ENCODE data around the gene KDM4B.

The KDM4B gene

DNA sequence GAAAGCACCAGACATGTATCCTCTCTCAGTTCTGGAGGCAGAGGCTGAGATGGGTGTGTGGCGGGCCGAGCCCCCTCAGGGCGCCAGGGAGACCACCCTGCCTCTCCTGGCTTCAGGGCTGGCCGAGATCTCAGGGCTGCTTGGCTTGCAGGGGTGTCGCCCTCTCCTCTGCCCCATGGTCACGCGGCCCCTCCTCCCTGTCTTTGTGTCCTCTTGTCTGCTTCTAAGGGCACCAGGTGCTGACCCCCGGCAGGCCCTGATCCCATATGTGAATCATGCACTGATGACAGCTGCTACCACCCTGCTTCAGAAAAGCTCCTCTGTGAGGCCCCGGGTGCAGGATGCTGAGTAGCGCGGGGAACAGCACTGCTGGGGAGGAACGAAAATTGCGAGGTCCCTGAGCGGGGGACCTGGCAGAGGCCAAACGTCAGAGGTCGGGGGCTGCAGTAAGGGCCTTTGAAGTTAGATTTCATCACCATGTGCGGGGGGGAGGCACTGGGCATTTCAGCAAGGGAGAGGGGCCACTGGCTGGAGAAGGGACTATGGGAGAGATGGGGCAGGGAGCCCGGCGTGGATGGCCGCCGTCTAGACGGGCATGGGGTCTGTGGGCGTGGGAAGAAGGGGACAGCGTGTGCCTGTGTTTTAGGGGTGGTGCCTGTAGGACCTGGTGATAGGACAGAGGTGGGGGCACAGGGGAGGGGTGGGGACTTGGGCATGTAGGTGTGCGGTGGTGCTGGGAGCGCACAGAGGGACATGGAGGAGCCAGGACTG lies 125.2 kb downstream of the KDM4B start:
- DNase-seq = no peak

DNA sequence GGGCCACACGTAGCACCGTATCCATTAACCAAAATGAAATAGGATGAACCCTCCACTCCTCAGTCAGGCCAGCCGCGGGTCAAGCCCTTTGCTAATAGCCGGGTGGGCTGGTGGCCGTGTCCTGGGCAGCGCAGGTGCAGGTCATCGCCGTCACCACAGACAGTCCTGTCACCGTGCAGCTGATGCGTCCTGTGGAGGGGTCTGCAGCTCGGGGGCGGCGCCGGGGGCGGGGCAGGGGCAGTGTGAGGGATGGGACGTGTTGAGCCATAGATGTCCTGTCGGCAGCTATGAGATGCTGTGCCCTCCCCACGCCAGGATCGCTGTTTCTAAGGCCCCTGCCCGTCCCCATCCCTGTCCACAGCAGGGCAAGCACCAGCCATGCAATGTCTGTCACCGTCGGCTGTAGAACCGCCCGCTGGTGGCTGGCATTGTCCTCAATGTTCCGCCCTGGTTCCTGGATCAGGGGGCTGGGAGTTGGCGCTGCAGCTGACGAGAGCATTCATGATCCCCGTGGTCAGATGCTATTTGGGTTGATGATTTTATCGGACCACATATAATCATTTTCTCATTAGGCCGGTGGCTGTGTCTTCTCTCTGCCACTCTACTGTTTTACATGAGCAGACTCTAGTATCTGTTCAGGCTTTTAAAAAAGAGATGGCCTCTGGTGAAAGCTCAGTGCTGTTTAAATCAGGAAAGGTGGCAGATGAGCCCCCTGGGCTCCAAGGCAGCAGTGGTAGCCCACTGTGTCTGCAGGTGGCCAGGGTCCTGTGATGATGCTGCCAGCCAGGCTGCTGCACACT lies 126.1 kb downstream of the KDM4B start:
- DNase-seq = no peak

DNA sequence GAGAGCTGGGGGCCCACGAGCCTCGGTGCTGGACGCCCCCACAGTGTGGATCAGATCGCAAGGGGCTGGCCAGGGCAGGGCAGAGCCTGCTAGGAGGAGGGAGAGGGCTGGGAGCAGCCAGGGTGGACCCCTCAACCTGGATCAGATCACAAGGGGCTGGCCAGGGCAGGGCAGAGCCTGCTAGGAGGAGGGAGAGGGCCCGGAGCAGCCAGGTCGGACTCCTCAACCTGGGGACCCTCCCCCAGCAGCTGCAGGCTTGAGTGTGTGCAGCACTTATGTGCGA lies 126.6 kb downstream of the KDM4B start:
- DNase-seq = no peak

DNA sequence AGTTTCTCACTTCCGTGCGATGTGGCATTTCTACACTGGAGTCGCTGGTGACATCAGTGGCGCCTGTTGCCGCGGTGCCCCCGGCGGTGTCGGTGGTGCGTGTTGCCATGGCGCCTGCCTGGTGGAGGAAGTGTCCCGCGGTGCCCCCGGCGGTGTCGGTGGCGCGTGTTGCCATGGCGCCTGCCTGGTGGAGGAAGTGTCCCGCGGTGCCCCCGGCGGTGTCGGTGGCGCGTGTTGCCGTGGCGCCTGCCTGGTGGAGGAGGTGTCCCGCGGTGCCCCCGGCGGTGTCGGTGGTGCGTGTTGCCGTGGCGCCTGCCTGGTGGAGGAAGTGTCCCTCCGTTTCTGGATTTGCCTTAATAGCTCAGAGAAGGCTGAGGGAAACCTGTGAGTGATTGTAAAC lies 127.6 kb downstream of the KDM4B start:
- DNase-seq = no peak

DNA sequence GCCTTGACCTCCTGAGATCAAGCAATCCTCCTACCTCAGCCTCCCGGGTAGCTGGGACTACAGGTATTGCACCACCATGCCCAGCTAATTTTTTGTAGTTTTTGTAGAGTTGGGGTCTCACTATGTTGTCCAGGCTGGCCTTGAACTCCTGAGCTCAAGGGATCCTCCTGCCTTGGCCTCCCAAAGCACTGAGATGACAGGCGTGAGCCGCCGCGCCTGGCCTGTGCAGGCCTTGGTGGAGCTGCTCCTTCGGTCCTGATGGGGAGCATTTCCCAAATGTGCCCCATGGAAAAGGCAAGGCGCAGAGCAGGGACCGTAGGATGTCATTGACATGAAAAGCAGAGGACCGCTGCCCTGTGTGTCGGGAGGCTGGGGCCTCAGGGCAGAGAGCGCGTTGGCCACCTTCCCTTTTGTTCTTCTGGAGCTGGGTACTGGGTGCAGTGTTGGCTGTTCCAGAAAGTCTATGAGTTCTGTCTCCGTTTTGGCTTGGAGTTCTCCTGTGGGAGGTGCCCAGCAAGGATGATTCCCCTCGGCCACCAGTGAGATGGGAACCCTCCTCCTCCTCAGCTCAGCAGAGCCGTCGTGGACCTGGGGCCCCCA lies 128.5 kb downstream of the KDM4B start:
- no peak for DNase-seq

DNA sequence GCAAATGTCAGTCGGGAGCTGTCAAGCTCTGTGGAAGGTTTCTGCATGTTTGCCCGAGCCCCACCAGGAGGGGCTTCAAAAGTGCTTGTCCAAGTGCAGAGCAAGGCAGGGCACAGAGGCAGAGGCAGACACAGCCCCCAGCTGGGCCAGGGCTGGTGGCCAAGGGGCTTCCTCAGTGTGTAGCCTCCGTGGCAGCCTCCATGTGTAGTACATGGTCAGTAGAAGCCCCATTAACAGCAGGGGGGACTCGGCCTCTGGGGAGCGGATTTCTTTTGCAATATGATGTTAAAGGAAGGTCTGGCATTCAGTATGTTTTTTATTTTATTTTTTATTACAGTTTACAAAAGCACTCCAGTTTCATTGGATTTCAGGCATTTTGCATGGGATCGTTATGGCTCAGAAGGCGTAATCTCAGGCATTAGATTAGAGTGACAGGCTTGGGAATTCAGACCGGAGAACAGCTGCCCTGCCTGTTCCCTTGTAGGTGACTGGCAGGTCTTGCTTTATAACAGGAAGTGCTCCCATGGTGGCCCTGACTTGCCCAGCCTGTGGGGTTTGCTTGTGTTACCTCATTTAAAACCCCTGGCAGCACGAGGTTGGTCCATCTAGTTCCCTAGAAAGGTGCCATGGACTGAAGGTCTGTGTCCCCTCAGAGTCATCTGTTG lies 129.2 kb downstream of the KDM4B start:
- no peak for DNase-seq

DNA sequence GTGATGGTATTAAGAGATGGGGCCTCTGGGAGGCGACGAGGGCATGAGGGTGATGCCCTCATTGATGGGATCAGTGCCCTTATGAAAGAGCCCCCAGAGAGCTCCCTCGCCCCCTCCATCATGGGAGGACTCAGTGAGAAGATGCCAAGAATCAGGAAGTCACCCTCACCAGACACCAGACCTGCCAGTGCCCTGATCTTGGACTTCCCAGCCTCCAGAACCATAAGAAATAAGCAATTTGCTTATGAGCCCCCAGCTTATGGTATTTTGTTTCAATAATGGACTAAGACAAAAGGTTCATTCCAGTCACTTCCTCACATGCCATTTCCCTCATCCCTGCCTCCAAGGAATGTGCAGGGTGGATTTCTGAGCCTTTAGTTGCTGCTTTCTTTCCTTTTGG lies 129.7 kb downstream of the KDM4B start:
- no peak for DNase-seq

DNA sequence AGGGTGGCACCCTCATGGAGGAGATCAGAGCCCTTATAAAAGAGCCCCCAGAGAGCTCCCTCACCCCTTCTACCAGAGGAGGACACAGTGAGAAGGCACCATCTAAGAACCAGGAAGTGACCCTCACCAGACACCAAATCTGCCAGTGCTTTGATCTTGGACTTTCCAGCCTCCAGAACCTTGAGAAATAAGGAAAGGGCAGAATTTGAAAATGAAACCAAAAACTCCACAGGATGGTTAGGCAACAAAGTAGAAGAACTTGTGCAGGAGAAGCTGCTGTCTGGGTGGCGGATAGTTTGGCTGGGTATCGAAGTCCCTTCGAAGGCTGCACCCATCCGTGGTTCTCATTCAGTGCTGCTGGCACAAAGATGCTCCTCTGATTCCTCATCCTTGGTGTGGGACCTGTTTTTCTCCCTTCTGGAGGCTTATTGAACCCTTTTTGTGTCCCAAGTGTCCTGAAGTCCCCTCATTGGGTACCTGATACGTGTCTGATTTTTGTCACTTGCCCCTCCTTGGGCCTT lies 130.8 kb downstream of the KDM4B start:
- DNase-seq = no peak

DNA sequence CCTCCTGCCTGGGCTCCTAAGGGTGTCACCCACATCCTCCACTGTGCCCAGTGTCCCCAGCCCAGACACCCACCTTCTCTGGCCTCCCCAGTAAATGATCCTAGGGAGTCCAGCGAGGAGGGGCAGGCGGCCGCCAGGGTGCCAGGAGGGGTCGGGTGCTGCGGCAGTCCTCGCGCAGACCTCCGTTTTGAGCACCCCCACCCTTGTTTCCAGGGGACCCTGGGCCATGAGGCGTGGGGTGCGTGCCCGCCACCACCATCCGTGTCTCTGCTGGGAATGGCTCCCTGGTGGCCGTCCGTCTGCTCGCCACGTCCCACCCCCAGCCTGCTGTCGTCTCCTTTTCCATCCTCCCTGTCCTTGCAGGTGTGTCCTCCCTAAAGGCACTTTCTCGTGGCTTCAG lies 133.0 kb downstream of the KDM4B start:
- no peak for DNase-seq

DNA sequence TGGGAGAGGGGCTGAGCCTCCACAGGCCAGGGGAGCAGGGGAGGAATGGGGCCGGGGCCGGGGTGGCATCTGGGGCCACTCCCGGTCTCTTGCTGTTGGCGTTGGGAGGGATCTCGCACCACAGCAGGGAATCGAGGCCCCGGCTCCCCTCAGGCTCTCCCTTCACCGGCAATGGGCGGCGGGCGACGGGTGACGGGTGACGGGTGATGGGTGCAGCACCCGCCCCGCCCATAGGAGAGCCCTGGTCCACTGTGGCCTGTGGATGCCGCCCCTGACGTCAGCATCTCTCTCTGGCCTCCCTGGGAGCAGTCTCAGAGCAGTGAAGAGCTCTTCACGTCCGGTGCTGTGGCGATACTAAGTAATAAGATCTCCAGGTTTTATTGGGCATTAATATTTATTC lies 133.6 kb downstream of the KDM4B start:
- no peak for DNase-seq

DNA sequence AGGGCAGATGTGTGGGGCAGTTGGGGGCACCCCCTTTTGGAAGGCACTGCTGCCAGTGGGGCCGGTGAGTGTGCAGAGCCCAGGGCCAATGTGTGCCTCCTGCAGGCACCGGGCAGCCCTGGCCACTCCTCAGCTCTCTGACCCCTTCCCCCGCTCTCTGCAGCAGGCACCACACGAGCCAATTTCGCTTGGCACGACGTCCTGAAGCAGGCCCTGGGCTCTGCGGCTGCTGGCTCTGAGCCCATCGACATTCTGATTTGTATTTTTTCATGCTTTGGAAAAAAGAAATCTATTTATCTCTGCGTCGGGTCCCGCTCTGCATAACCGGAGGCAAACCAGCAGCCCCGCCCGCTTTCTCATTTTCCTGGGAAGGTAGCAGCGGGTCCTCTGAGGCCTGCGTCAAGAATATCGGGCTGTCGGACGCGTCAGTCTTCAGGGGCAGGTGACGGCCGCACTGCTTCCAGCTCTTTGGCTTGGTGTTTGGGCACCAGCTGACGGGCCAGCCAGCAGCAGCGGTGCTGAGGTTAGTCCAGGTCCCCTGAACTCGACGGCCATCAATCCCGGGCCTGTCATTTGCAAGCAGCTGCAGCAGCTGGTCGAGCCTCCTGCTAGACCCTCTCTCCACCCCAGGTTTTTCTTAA lies 134.3 kb downstream of the KDM4B start:
- DNase-seq = no peak

DNA sequence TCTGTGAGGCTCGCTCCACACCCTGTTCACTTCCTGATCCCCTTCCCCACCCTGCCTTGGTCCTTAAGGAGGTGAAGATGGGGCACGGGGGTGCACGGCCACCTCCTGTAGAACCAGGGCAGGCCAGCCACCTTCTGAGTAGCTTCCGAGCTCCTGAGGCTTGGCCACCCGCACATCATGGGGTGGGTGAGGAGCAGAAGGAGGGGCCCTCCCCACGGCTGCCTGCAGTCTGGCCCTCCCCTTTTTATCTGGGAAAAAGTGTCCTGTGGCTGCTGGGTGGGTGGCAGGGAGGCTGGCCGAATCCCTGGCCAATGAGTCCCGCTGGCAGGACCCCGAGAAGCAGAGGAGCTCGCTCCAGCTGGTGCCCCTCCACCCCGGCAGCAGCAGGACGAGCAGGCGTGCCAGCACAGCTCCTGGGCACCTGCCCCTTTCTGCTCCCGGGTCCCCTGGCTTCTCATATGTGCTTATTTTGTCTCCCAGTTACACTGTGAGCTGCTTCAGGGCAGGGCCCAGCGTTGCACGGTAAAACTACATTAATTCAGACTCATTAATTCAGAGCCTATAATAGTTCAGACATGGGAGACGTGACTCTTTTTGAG lies 135.0 kb downstream of the KDM4B start:
- no peak for DNase-seq

DNA sequence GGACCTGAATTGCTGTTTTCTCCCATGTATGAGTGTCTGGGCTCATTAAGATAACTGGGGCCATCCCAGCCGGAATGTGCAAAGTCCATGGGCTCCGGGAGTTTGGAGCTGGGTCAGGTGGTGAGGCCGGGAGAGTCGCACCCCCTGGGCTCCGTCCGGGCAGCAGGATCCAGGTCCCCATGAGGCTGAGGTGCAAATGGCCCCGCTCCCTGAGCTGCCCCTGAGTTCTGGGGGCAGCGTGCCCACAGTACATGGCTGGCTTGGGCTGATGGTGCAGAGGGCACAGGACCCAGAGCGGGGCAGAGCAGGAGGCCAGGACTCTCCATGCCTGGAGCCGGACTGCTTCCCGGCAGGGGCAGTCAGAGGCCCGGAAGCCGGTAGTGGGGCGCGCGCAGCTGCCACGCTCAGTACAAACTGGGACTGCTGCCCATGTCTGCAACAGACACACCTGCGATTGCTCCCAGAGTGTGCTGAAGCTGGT lies 136.0 kb downstream of the KDM4B start:
- DNase-seq = no peak

DNA sequence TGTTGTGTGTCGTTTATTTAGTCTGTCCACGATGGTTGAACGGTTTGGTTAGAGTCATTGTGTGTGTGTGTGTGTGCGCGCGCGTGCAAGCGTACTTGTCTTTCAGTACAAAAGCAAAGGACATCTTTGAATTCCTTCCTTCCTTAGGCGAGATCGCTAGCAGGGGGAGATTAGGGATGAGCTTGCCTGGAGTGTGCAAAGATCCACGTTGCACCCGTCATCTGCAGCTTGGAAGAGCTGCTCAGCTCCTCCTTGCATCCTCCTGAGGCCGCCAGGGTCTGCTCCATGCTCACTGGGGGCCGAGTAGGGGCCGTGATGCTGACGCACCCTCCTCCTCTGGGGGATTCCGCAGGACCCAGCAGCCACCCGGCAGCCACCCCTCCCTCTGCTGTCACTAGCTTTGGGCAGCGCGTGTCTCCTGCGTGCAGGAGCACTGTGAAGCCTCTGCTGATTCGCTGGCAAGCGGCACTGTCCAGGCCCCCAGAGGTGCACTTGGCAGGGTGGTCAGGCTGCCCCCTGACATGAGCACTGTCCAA lies 137.3 kb downstream of the KDM4B start:
- DNase-seq = no peak

DNA sequence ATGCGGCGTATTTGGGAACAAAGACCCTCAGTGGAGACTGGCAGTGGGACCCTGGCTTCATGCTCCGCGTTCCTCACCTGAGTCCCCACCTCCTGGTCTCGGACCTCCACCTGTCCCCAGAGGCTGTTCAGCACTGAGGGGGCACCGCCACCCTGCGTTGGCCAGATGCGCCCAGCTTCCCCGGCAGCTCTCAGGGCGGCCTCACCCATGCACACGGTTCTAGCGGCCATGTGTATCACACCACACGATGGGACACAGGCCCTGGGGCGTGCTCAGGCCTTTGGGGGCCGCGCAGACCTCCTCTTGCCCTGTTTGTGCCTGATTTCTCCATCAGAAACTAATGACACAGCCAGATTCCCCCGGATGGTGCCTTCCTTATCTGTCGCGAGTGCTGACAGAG lies 138.1 kb downstream of the KDM4B start:
- DNase-seq = no peak

DNA sequence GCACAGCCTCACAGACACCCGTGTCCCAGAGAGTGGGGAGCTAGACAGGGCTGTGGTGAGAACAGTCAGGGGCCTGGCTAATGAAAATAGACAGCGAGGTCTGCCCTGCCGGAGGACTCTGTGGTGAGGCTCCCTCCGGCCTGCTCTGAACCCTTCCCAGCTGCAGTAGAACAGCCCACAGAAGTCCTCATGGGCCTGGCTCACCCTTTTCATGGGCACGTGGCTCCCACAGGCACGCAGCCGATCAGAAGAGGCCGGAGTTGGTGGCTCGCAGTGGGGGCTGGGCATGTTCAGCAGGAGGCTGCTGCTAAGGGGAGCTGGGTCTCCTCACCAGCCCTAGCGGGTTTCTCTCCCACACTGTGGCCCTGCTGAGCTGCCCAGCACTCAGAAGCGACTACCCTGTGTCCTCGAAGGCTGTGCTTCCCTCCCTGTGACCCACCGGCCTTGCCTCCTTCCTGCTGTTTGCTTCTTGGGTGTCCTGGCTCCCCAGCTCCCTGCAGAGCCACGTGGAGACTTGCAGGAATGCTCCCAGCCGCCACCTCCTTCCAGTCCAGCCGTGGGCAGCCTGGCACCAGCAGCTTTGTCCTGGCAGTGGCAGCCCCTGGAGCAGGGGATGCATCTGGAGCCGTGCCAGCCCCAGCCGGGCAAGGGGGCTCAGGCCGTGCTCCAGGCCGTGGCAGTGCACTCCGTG lies 138.7 kb downstream of the KDM4B start:
- DNase-seq = no peak

DNA sequence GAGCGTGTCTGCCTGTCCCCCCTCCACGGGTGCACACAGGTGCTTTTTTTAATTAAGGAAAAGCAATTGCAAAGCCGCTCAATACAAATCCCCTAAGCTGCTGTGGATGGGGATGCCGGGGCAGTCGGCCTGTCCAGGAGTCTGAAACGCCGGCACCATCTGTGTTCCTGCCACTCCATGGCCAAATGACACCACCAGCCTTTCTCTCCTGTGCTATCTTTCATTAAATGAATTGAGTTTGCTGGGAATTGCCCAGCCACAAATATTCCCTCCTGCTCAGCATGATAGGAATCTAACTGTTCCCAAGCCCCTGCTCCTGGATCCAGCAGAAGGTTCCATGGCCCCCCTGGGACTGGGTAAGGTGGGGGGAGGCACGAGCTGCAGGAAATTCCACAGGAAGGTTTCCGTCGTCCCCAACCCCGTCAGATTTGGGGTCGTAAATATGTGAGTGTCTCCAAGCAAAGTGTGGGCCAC lies 139.2 kb downstream of the KDM4B start:
- DNase-seq = no peak

DNA sequence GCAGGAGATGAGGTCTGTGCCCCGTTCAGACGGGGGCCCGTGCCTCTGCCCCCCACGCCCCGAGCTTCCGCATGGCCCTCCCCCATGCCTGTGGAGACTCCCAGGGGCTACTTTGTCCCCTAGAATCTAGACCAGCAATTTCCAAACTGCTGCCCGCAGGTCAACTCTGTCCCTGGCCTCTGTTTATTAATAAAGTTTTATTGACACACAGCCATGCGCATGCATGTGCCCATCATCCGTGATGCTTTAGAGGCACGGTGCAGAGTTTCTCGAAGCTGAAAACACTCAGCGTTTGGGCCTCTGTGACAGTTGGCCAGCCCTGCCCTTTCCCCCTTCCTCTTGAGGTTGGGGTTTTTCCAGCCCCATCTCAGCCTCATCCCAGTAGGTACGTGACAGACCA lies 140.0 kb downstream of the KDM4B start:
- no peak for DNase-seq

DNA sequence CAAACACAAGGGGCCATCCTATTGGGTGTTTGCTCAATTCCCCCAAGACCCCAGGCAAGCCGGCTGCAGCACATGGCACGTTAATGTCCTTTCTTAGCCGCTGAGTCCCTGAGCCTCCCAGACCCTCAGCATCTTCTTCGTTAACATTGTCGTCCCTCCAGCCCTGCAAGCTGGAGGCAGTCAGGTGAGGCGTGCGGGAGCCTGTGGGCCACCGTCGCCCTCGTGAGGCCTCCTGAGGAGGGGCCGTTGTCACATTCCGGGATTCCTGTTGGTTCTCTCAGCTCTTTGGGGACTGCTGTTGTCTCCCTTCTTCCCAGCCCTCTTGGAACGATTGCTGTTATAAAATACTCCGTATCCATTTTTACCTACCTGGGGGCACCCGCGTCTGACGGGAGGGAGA lies 140.6 kb downstream of the KDM4B start:
- DNase-seq = no peak

DNA sequence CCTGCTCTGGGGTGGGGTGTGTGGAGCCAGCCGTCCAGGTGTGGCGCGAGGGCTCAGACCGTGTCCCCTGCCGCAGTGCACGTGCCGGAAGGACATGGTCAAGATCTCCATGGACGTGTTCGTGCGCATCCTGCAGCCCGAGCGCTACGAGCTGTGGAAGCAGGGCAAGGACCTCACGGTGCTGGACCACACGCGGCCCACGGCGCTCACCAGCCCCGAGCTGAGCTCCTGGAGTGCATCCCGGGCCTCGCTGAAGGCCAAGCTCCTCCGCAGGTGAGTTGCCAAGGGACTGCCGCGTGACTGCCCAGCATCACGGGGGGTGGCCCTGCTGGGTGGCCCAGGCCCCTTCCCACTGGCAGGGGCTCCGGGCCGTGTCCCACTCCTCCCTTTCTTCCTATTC lies 141.6 kb downstream of the KDM4B start:
- no peak for DNase-seq

DNA sequence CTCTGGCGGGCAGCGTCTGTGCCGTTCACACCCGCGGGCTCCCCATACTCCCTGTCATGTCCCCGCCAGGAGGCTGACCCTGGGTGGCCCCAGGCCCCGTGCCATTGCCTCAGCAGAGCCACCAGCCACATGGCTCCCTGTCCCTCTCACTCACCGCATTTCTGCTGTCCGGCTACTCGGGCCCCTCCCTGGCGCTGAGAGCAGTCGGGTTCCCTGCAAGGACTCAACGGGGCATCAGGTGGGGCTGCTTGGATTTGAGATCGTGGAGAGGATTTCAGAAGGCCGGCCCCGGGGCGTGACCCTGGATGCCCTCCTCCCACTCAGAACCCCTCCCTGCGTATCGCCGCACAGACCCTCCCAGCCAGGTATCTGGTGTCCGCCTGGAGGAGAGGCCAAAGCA lies 142.1 kb downstream of the KDM4B start:
- DNase-seq = no peak

All from stimulated activated CD4-positive, alpha-beta T cell treated with anti-CD3 and anti-CD28 coated beads, Interleukin-1b, Interleukin-23, amount 100 ng/mL, for 48 hours (primary cell).